ENCODE measurements around the gene PCCA.

- TF ChIP-seq CTCF (conservative IDR thresholded peaks at IDR 0.05) = no peak
- no peak for TF ChIP-seq ZFX (IDR thresholded peaks at IDR 0.05)
These were observed 451.7 kb downstream of the PCCA start for GRCh38 chr13:100540621-100541020.
